ENCODE results near the gene ROR1.

The ROR1 gene

DNA sequence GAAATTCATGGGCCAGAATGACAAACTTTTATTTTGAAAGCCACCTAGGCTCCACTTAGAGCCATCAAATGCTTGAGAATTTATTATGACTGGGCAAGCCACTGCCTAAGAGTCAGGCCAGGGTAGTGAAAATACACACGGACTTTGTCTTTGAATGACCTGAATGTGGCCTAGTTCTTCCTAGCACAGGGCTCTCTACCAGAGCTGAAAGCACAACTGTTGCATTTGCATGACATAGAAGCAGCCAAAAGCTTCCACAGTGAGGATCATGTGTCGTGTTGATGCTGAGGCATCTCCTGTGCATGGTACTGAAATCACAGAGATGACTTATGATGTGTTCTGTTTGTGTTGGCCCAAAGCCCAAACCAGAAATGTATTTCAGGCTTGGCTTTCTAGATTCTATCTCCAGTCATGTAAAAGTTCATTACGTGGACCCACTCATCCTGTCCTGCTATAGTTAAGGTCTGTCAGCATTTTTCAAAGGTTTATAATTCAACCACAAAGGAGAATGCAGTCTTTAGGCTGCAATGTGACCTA, 265.6 kb downstream of the ROR1 start:
- H3K27ac ChIP-seq: no peak overlapping the region
- H3K4me3 ChIP-seq: no peak overlapping the region
- no peak for DNase-seq (ENCODE audit: low read depth, low spot score)
- H3K36me3 ChIP-seq (ENCODE audit: insufficient read depth, low read length): no peaks in the 10 kb centered on the region
- H3K9ac ChIP-seq (ENCODE audit: insufficient read length): no peak overlapping the region
- no peaks in the 10 kb centered on the region for H3K9me3 ChIP-seq (ENCODE audit: low read depth, low read length)
- TF ChIP-seq FOXP2 (optimal IDR thresholded peaks at IDR 0.05; ENCODE audit: control extremely low read depth, extremely low read length, insufficient read depth) (no peak), EZH2 (IDR thresholded peaks at IDR 0.05) (no peak), POLR2AphosphoS5 (IDR thresholded peaks at IDR 0.05; ENCODE audit: borderline replicate concordance, low read depth, low read length) (no peak)

DNA sequence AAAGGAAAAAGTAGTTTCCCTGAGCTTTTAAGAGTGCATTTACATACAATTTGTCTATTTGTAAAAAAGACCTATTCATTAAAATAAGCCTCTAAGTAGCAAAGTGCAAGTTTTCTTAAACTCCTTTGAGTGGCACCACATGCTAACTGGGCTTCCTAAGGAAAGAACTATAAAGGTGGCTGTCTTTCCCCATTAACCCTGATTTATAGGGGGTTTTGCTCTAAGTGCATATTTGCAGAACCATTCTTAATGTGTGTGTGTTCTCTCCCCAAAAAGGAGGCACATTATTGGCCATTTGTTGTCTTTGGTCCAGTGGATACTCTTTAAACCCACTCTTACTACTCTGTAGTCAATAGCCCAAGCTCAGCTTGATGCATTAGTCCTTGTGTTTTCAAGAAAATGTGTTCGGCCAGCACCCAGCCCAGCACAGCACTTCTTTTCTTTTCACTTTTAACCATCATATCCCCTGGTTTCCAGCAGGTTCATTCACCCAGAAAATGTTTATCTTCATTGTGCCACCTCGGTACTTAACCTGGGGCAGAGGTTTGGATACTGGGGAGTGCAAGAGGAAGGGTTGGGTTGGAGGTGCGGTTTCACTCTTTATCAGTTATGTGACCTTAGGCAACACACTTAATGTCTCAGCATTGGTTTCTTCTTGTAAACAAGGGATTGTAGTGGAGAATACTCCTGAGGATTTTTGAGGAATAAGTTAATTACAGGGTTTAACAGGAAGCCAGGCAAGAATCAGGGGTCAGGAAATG, 267.7 kb downstream of the ROR1 start:
- no peaks in the 10 kb centered on the region for H3K9me3 ChIP-seq (ENCODE audit: low read depth, low read length)
- TF ChIP-seq POLR2AphosphoS5 (IDR thresholded peaks at IDR 0.05; ENCODE audit: borderline replicate concordance, low read depth, low read length): no peak
- no peak for TF ChIP-seq EZH2 (IDR thresholded peaks at IDR 0.05)
- TF ChIP-seq FOXP2 (optimal IDR thresholded peaks at IDR 0.05; ENCODE audit: control extremely low read depth, extremely low read length, insufficient read depth): no peak
- H3K36me3 ChIP-seq (ENCODE audit: insufficient read depth, low read length): no peaks in the 10 kb centered on the region
- H3K27ac ChIP-seq: no peak overlapping the region
- no peak for DNase-seq (ENCODE audit: low read depth, low spot score)
- H3K4me3 ChIP-seq: no peak overlapping the region
- no peak overlapping the region for H3K9ac ChIP-seq (ENCODE audit: insufficient read length)

DNA sequence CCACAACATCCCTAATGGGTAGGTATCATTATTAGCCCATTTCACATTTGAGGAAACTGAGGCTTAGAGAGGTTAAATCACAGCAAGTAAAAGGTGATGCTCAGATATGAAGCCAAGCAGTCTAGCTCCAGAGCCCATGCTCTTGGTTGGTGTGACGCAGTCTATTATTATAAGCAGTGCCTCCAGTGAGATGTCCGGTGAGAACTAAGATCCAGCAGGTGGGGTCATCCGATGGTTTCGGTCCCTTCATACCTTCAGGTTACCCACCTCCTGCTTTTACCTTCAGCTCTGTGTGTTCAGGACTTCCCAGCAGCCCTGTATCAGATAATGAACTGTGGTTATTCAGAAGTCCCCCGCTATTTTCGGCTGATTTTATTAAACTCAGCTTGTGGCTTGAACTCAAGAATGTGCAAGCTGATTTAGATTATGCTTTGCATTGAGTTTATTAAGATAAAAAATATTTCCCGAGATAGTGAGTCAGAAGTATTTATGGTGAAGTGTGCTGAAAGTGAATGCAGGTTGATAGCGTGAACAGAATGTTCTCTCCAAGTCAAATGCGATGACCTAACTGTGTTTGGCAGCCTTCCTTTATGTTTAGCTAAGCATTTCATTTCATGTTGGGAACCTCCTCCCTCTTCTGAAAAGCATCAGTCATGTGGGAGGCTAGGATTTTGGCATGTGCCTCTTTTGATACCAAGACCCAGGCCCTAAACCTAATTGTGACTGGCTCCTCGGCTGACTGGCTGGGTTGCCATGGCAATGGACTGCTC, 268.7 kb downstream of the ROR1 start:
- no peaks in the 10 kb centered on the region for H3K9me3 ChIP-seq (ENCODE audit: low read depth, low read length)
- H3K4me3 ChIP-seq: no peak overlapping the region
- H3K27ac ChIP-seq: no peak overlapping the region
- no peak for TF ChIP-seq FOXP2 (optimal IDR thresholded peaks at IDR 0.05; ENCODE audit: control extremely low read depth, extremely low read length, insufficient read depth)
- no peak for TF ChIP-seq EZH2 (IDR thresholded peaks at IDR 0.05)
- no peak for TF ChIP-seq POLR2AphosphoS5 (IDR thresholded peaks at IDR 0.05; ENCODE audit: borderline replicate concordance, low read depth, low read length)
- H3K9ac ChIP-seq (ENCODE audit: insufficient read length): no peak overlapping the region
- no peak for DNase-seq (ENCODE audit: low read depth, low spot score)
- H3K36me3 ChIP-seq (ENCODE audit: insufficient read depth, low read length): no peaks in the 10 kb centered on the region

GRCh38 chr1:64043288-64043687, 269.5 kb downstream of the ROR1 start:
- TF ChIP-seq FOXP2 (optimal IDR thresholded peaks at IDR 0.05; ENCODE audit: control extremely low read depth, extremely low read length, insufficient read depth) (no peak), EZH2 (IDR thresholded peaks at IDR 0.05) (no peak), POLR2AphosphoS5 (IDR thresholded peaks at IDR 0.05; ENCODE audit: borderline replicate concordance, low read depth, low read length) (no peak)
- DNase-seq (ENCODE audit: low read depth, low spot score): no peak
- H3K4me3 ChIP-seq: no peak overlapping the region

DNA sequence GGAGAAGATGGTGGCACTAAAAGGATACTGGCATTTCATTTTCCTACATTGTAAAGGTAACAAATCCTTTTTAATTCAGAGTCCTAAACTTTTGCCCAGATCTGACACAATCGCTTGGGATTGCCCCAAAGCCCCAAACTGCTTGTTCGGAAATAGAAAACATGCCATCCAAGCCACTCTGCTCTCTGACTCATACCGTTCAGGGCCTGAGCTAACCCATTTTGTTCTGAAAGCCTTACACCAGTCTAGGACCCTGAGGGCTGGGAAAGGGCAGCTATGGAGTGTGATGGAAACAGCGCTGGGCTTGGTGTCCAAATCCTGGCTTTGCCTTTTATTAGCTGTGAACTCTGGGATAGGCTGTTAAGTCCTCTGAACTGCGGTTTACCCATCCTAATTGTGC, 270.2 kb downstream of the ROR1 start:
- H3K9ac ChIP-seq (ENCODE audit: insufficient read length): no peak overlapping the region
- no peaks in the 10 kb centered on the region for H3K9me3 ChIP-seq (ENCODE audit: low read depth, low read length)
- TF ChIP-seq POLR2AphosphoS5 (IDR thresholded peaks at IDR 0.05; ENCODE audit: borderline replicate concordance, low read depth, low read length): no peak
- TF ChIP-seq FOXP2 (optimal IDR thresholded peaks at IDR 0.05; ENCODE audit: control extremely low read depth, extremely low read length, insufficient read depth): no peak
- no peak for TF ChIP-seq EZH2 (IDR thresholded peaks at IDR 0.05)
- H3K36me3 ChIP-seq (ENCODE audit: insufficient read depth, low read length): no peaks in the 10 kb centered on the region
- no peak overlapping the region for H3K27ac ChIP-seq
- H3K4me3 ChIP-seq: no peak overlapping the region
- DNase-seq (ENCODE audit: low read depth, low spot score): no peak

More at GRCh38 chr1:64043288-64043687, 269.5 kb downstream of the ROR1 start:
- H3K27ac ChIP-seq: no peak overlapping the region
- no peaks in the 10 kb centered on the region for H3K9me3 ChIP-seq (ENCODE audit: low read depth, low read length)
- no peaks in the 10 kb centered on the region for H3K36me3 ChIP-seq (ENCODE audit: insufficient read depth, low read length)
- H3K9ac ChIP-seq (ENCODE audit: insufficient read length): no peak overlapping the region

DNA sequence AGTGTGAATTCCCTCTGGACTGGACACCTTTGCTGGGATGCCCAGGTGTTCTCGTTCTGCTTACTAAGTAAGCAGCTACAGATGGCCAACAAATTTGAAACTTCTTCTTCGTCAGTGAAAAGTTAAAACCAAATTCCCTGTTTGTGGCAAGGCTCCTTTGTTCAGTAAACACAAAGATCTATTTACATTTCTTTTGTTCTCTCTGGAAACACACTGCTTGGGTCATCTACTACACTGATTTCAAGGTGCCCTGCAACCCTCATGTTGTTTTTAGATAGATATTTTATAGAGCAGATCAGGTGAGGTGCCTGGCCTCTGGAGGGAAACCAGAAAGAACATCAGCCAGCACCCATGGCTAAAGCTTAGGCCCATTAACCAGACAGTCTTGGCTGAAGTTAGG, 272.4 kb downstream of the ROR1 start:
- H3K4me3 ChIP-seq: no peak overlapping the region
- no peak for TF ChIP-seq POLR2AphosphoS5 (IDR thresholded peaks at IDR 0.05; ENCODE audit: borderline replicate concordance, low read depth, low read length)
- no peak for TF ChIP-seq FOXP2 (optimal IDR thresholded peaks at IDR 0.05; ENCODE audit: control extremely low read depth, extremely low read length, insufficient read depth)
- no peak for TF ChIP-seq EZH2 (IDR thresholded peaks at IDR 0.05)
- H3K36me3 ChIP-seq (ENCODE audit: insufficient read depth, low read length): no peaks in the 10 kb centered on the region
- no peak overlapping the region for H3K27ac ChIP-seq
- H3K9me3 ChIP-seq (ENCODE audit: low read depth, low read length): no peaks in the 10 kb centered on the region
- H3K9ac ChIP-seq (ENCODE audit: insufficient read length): no peak overlapping the region
- DNase-seq (ENCODE audit: low read depth, low spot score): no peak

GRCh38 chr1:64046891-64047290, 273.1 kb downstream of the ROR1 start:
- DNase-seq (ENCODE audit: low read depth, low spot score): no peak
- H3K27ac ChIP-seq: no peak overlapping the region
- no peaks in the 10 kb centered on the region for H3K9me3 ChIP-seq (ENCODE audit: low read depth, low read length)
- no peak for TF ChIP-seq EZH2 (IDR thresholded peaks at IDR 0.05)
- TF ChIP-seq POLR2AphosphoS5 (IDR thresholded peaks at IDR 0.05; ENCODE audit: borderline replicate concordance, low read depth, low read length): no peak
- TF ChIP-seq FOXP2 (optimal IDR thresholded peaks at IDR 0.05; ENCODE audit: control extremely low read depth, extremely low read length, insufficient read depth): no peak
- no peaks in the 10 kb centered on the region for H3K36me3 ChIP-seq (ENCODE audit: insufficient read depth, low read length)
- no peak overlapping the region for H3K4me3 ChIP-seq
- no peak overlapping the region for H3K9ac ChIP-seq (ENCODE audit: insufficient read length)

- DNase-seq (ENCODE audit: low read depth, low spot score): no peak
- TF ChIP-seq FOXP2 (optimal IDR thresholded peaks at IDR 0.05; ENCODE audit: control extremely low read depth, extremely low read length, insufficient read depth) (no peak), EZH2 (IDR thresholded peaks at IDR 0.05) (no peak), POLR2AphosphoS5 (IDR thresholded peaks at IDR 0.05; ENCODE audit: borderline replicate concordance, low read depth, low read length) (no peak)
- Histone ChIP-seq H3K9me3 (ENCODE audit: low read depth, low read length) (no peaks in the 10 kb centered on the region), H3K36me3 (ENCODE audit: insufficient read depth, low read length) (no peaks in the 10 kb centered on the region), H3K4me3 (no peak overlapping the region), H3K9ac (ENCODE audit: insufficient read length) (no peak overlapping the region), H3K27ac (no peak overlapping the region)
Observed at GRCh38 chr1:64047549-64047996, 273.8 kb downstream of the ROR1 start.

All from SK-N-MC (cell line).